K562 (cell line): ENCODE results near the gene KIAA0040. TPM values are rescaled to one million over a fixed set of nuclear protein-coding genes. Genes with fewer than 3 reads are reported as not detected.

ENCODE experiments used
- CTCF ChIP-seq, 3 experiments: IDR thresholded peaks in 2 of 3; conservative IDR thresholded peaks in 1 of 3; 2 replicates each; pipeline ENCODE4 v1.5.1; 2011 to 2012; ENCODE audit warnings: low read length in 3 of 3, mild to moderate bottlenecking in 3 of 3, control low read depth in 2 of 3, improper control_type of control experiment in 1 of 3, inconsistent platforms in 1 of 3, low read depth in 1 of 3, mixed read lengths in 1 of 3, moderate library complexity in 1 of 3; ENCODE audit not compliant: insufficient read depth in 2 of 3
- NFATC3 ChIP-seq: fragments of 450-650 bp; IDR thresholded peaks from 2 replicates; pipeline ENCODE4 v1.6.1; 2017; ENCODE audit warnings: mild to moderate bottlenecking
- PCBP1 ChIP-seq: fragments of 200-400 bp; formaldehyde crosslinking; IDR thresholded peaks from 2 replicates; pipeline ENCODE4 v1.6.1; 2018; ENCODE audit warnings: mild to moderate bottlenecking, low read depth, low read length; ENCODE audit not compliant: poor library complexity, severe bottlenecking
- REST ChIP-seq, 2 experiments: fragments of 450-650 bp; formaldehyde crosslinking in 1 of 2; IDR thresholded peaks; 2 replicates each; pipeline versions ENCODE4 v1.4.0 to v1.6.1; 2014 to 2020; ENCODE audit warnings: mild to moderate bottlenecking in 2 of 2, borderline replicate concordance in 1 of 2, low read depth in 1 of 2
- SNIP1 ChIP-seq: fragments of 450-650 bp; IDR thresholded peaks from 2 replicates; pipeline ENCODE4 v1.7.1; 2017; ENCODE audit warnings: low read depth, mild to moderate bottlenecking
- polyA plus RNA-seq, 8 experiments: library from polyadenylated mRNA; depleted of rRNA in 4 of 8; stranded (reverse) in 5 of 8; unstranded in 3 of 8; fragments of >200 nt; fragmentation: Nextera tagmentation in 2 of 8; fragmentation: Illumina TruSeq in 1 of 8; extraction: Ambion mirVana in 2 of 8; extraction: Trizol in 1 of 8; gene quantifications; 2 replicates each; pipeline versions ENCODE4 v1.2.1 to v1.2.3, GENCODE V29; 2011 to 2014; ENCODE audit warnings: inconsistent platforms in 1 of 8, missing spikeins in 1 of 8
- total RNA-seq, 7 experiments: library from RNA; depleted of rRNA in 6 of 7; stranded (reverse); fragments of >200 nt in 6 of 7; fragmentation: Illumina TruSeq in 2 of 7; extraction: Trizol in 2 of 7; gene quantifications; 2 replicates each; pipeline versions ENCODE4 v1.2.1 to v1.2.3, GENCODE V29; 2011 to 2021; ENCODE audit warnings: low replicate concordance in 1 of 7

The KIAA0040 gene
- total and polyA plus RNA-seq, 9 of the 15 experiments (the other 6 are each of a cell fraction or from before 2014, with no cell fraction given), result 3.4 to 13.6 (median 7.1) TPM

DNA sequence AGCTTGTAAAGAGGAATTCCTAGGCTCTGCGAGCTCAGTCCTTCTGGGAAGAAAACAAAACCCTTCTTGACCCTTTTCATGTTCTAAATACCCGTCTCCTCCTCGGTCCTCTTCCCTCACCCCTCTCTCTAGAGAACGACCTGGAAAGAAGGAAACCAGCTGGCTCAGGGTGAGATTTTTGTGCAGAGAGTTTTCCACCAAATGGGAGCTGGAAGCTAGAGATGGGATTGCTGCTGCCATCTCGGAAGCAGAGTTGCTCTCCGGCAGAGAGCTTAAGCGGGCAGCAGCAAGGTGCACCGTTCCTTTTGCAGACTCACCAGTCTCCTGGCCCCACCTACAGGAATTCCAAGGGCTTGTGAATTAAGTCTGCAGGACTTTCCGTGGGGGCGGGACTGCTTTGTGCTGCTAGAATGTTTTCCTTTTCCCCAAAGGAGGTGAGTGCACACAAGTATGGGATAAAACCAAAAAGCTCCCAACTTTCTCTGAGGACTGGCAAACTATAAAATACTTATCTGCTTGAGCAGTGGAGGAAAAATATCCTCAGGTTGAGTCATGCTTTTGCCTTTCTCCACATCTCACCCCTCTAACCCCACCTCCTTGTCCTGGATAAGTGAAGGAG, 29.1 kb upstream of the KIAA0040 start (continued):
- TF ChIP-seq CTCF (IDR thresholded peaks at IDR 0.05 in 2 of 3, conservative IDR thresholded peaks at IDR 0.05 in 1 of 3; ENCODE audit: insufficient read depth in 2 of 3, low read depth in 1 of 3, low read length in 3 of 3), result peak; percentile 47 to 84 (median 49); a peak in 5 of 6 replicates
- peak; percentile 71; the same call in 1 of the 2 replicates for TF ChIP-seq REST (IDR thresholded peaks at IDR 0.05; ENCODE audit: borderline replicate concordance)
- no peak for TF ChIP-seq REST (CRISPR knock-in tag; IDR thresholded peaks at IDR 0.05; ENCODE audit: low read depth)
- TF ChIP-seq PCBP1, result no peak
- TF ChIP-seq SNIP1, result peak; percentile 81; the same call in 1 of the 2 replicates
- peak; percentile 98 for TF ChIP-seq NFATC3
